Natural killer cell (primary cell): ENCODE data around the gene SIGLEC5. TPM values are rescaled to one million over a fixed set of nuclear protein-coding genes. Genes with fewer than 3 reads are reported as not detected.

Experiments
- ATAC-seq, 3 donors: fragments of 150-1000 bp in 2 of 3; fragments of 200-7000 bp in 1 of 3; cut with Tn5 transposase; 1 replicate in 1 of 3; 2 replicates in 2 of 3; pipeline ENCODE4 v1.10.0; 2021; ENCODE audit warnings: mild to moderate bottlenecking in 2 of 3, moderate library complexity in 2 of 3
- DNase-seq, 2 donors: peaks; one replicate each; pipeline versions ENCODE4 v3.0.0 to v3.0.0-alpha.2; 2013 to 2021; ENCODE audit warnings: mixed read lengths in 1 of 2
- H3K27ac ChIP-seq: one replicate; pipeline ENCODE4 v1.5.1; 2013; ENCODE audit warnings: mild to moderate bottlenecking, low read length
- H3K27me3 ChIP-seq: one replicate; pipeline ENCODE4 v1.6.1; 2013; ENCODE audit warnings: low read length; ENCODE audit not compliant: control insufficient read depth, insufficient read depth
- H3K36me3 ChIP-seq: one replicate; pipeline ENCODE4 v1.6.1; 2013; ENCODE audit warnings: low read length; ENCODE audit not compliant: control insufficient read depth, insufficient read depth
- H3K4me1 ChIP-seq: one replicate; pipeline ENCODE4 v1.6.1; 2013; ENCODE audit warnings: low read length; ENCODE audit not compliant: control insufficient read depth, insufficient read depth
- H3K4me3 ChIP-seq: one replicate; pipeline ENCODE4 v1.5.1; 2013; ENCODE audit warnings: low read length
- H3K9me3 ChIP-seq: one replicate; pipeline ENCODE4 v1.6.1; 2013; ENCODE audit warnings: low read length; ENCODE audit not compliant: control insufficient read depth, insufficient read depth
- H3K27ac Mint-ChIP-seq, 2 donors: one replicate each; pipeline ENCODE4 v1.8.0; 2022; ENCODE audit warnings: mild to moderate bottlenecking in 2 of 2, mixed read lengths in 2 of 2, moderate library complexity in 1 of 2
- H3K27me3 Mint-ChIP-seq, 2 donors: one replicate each; pipeline ENCODE4 v1.8.0; 2022; ENCODE audit warnings: low read depth in 2 of 2, mixed read lengths in 2 of 2
- H3K36me3 Mint-ChIP-seq: one replicate; pipeline ENCODE4 v1.8.0; 2022; ENCODE audit warnings: mixed read lengths
- H3K4me1 Mint-ChIP-seq, 2 donors: one replicate each; pipeline ENCODE4 v1.8.0; 2022; ENCODE audit warnings: mixed read lengths in 2 of 2
- H3K4me3 Mint-ChIP-seq: one replicate; pipeline ENCODE4 v1.8.0; 2022; ENCODE audit warnings: mild to moderate bottlenecking, moderate library complexity, mixed read lengths
- H3K9me3 Mint-ChIP-seq, 2 donors: one replicate each; pipeline ENCODE4 v1.8.0; 2022; ENCODE audit warnings: mixed read lengths in 2 of 2
- CTCF ChIP-seq: fragments of 200-600 bp; IDR thresholded peaks from one replicate; pipeline ENCODE4 v1.8.0; 2022; ENCODE audit warnings: antibody characterized with exemption
- WGBS: methylation state at CpG from one replicate; pipeline ENCODE4 v1.1.7; 2013; ENCODE audit warnings: missing lambda C conversion rate; ENCODE audit not compliant: insufficient coverage; 5-methylcytosine and 5-hydroxymethylcytosine counted together
- intact Hi-C: fragments of 100-400 bp; cut with micrococcal nuclease; formaldehyde crosslinking; loops from one replicate; pipeline ENCODE4 v1.14.2; 2022
- total RNA-seq, 4 donors: library from RNA; stranded (reverse); fragments of 120-200 nt in 1 of 4; gene quantifications; one replicate each; pipeline versions ENCODE4 v1.2.3 to v1.2.4, GENCODE V29; 2013 to 2022

Gene SIGLEC5
- total RNA-seq, 3 donors from 2014 or later (not counting 1 experiment from before 2014, with no cell fraction given), result 0.54 to 1.0 (median 0.90) TPM

GRCh38 chr19:51572410-51572809 is 57.8 kb downstream of the SIGLEC5 start:
- Mint-ChIP-seq H3K4me3 (peak overlapping the region; percentile 52), H3K27ac (peak overlapping the region; percentile 27 to 92)
- intact Hi-C loops, result no loop called here

GRCh38 chr19:51571599-51571998 is 58.6 kb downstream of the SIGLEC5 start:
- WGBS, result 12% methylated on average over 8 of the region's 8 CpGs
- no peaks in the 10 kb centered on the region for H3K36me3 Mint-ChIP-seq
- peak overlapping the region; percentile 95 for H3K4me3 Mint-ChIP-seq
- ATAC-seq (peak in 2 of 3 donors; percentile 25 to 28), DNase-seq (peak in 1 of 2 donors; percentile 25)
- H3K36me3 ChIP-seq, result no peaks in the 10 kb centered on the region
- H3K9me3 ChIP-seq, result no peaks in the 10 kb centered on the region
- H3K4me1 Mint-ChIP-seq, result peaks cover 23 to 29% of the 10 kb centered on the region in 2 donors
- H3K9me3 Mint-ChIP-seq, result no peaks in the 10 kb centered on the region
- peak overlapping the region; percentile 27 to 92 for H3K27ac Mint-ChIP-seq
- H3K27ac ChIP-seq, result no peak overlapping the region
- peaks cover 11% of the 10 kb centered on the region for H3K4me1 ChIP-seq
- no peak for TF ChIP-seq CTCF
- intact Hi-C loops, result no loop called here
- H3K27me3 ChIP-seq, result no peaks in the 10 kb centered on the region
- peak overlapping the region; percentile 71 for H3K4me3 ChIP-seq
- H3K27me3 Mint-ChIP-seq, result peaks cover 9 to 13% of the 10 kb centered on the region in 2 donors

More at GRCh38 chr19:51572410-51572809, 57.8 kb downstream of the SIGLEC5 start:
- Histone ChIP-seq H3K4me1 (peaks cover 11% of the 10 kb centered on the region), H3K36me3 (peaks cover 3% of the 10 kb centered on the region), H3K27ac (no peak overlapping the region), H3K27me3 (no peaks in the 10 kb centered on the region), H3K9me3 (no peaks in the 10 kb centered on the region), H3K4me3 (no peak overlapping the region)
- WGBS, result 25% methylated on average over 3 of the region's 3 CpGs
- peaks cover 23 to 29% of the 10 kb centered on the region in 2 donors for H3K4me1 Mint-ChIP-seq
- H3K9me3 Mint-ChIP-seq, result no peaks in the 10 kb centered on the region
- no peak for DNase-seq
- peaks cover 8 to 13% of the 10 kb centered on the region in 2 donors for H3K27me3 Mint-ChIP-seq
- no peaks in the 10 kb centered on the region for H3K36me3 Mint-ChIP-seq
- no peak for ATAC-seq
- no peak for TF ChIP-seq CTCF

- no peaks in the 10 kb centered on the region for H3K36me3 Mint-ChIP-seq
- TF ChIP-seq CTCF, result no peak
- intact Hi-C loops, result no loop called here
- H3K9me3 Mint-ChIP-seq, result no peaks in the 10 kb centered on the region
- Histone ChIP-seq H3K27ac (peak within 1 kb of the TSS; percentile 4), H3K9me3 (no peaks in the 10 kb centered on the region), H3K36me3 (no peaks in the 10 kb centered on the region), H3K27me3 (no peaks in the 10 kb centered on the region), H3K4me1 (peaks cover 11% of the 10 kb centered on the region), H3K4me3 (peak within 1 kb of the TSS; percentile 71)
- WGBS, result under 1% methylated on average over 30 of the region's 30 CpGs
- H3K27me3 Mint-ChIP-seq, result peaks cover 11 to 15% of the 10 kb centered on the region in 2 donors
- peaks cover 23 to 29% of the 10 kb centered on the region in 2 donors for H3K4me1 Mint-ChIP-seq
- DNase-seq (peak; percentile 60 to 94), ATAC-seq (peak; percentile 78 to 94 (median 90))
- peak within 1 kb of the TSS; percentile 27 to 92 for H3K27ac Mint-ChIP-seq
- peak within 1 kb of the TSS; percentile 95 for H3K4me3 Mint-ChIP-seq
These were observed 59.1 kb downstream of the SIGLEC5 start, which contains the start of gene ZNF175 for GRCh38 chr19:51570962-51571575. ZNF175 (plus strand) TSS chr19:51571283; CDS start chr19:51573330, 2,047 bp downstream.
